Activated T-helper 1 cell treated with anti-CD3 and anti-CD28 coated beads, Interleukin-12 subunit alpha, Interleukin-12 subunit beta, Interleukin-2, Interleukin-4 antibody, amounts not matched to agents 30 ng/mL and 10 ng/mL and 1 ng/mL, durations not matched to agents 14 hours and 24 hours and 36 hours (primary cell): ENCODE data around the gene DCTD. TPM values are rescaled to one million over a fixed set of nuclear protein-coding genes. Genes with fewer than 3 reads are reported as not detected.

ENCODE experiments used
- DNase-seq: peaks from one replicate; pipeline ENCODE4 v3.0.0; 2021; ENCODE audit warnings: low spot score
- H3K27ac Mint-ChIP-seq: one replicate; pipeline ENCODE4 v1.8.0; 2021; ENCODE audit warnings: mild to moderate bottlenecking, mixed read lengths
- H3K27me3 Mint-ChIP-seq: one replicate; pipeline ENCODE4 v1.8.0; 2022; ENCODE audit warnings: mild to moderate bottlenecking, moderate library complexity, mixed read lengths; ENCODE audit not compliant: insufficient read depth
- H3K36me3 Mint-ChIP-seq: one replicate; pipeline ENCODE4 v1.8.0; 2021; ENCODE audit warnings: low read depth, mixed read lengths
- H3K4me1 Mint-ChIP-seq: one replicate; pipeline ENCODE4 v1.8.0; 2021; ENCODE audit warnings: low read depth, mixed read lengths
- H3K4me3 Mint-ChIP-seq: one replicate; pipeline ENCODE4 v1.8.0; 2021; ENCODE audit warnings: mild to moderate bottlenecking, moderate library complexity, mixed read lengths
- H3K9me3 Mint-ChIP-seq: one replicate; pipeline ENCODE4 v1.8.0; 2021; ENCODE audit warnings: mixed read lengths
- intact Hi-C: fragments of 100-400 bp; cut with micrococcal nuclease; formaldehyde crosslinking; loops from one replicate; pipeline ENCODE4 v1.15.1; 2024
- total RNA-seq: library from RNA; stranded (reverse); gene quantifications from 2 replicates; pipeline ENCODE4 v1.2.3, GENCODE V29; 2022

The DCTD gene
- total RNA-seq, 1 donor from 2014 or later: 122 TPM

DNA sequence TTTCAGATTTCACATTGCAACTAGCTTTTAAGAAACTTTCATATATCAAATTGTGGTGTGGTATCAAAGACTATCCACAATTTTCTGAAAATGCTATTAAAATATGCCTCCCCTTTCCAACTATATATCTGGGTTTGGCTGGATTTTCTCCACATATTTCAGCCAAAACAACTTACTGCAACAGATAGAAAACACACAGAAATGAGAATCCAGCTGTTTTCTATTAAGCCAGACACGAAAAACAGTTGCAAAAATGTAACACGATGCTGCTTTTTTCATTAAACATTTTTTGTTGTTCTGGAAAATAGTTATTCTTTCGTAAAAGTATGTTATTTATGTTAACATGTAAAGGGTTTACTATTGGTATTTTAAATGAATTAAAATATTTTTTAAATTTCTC lies 33.1 kb downstream of the DCTD start:
- intact Hi-C loops: no loop called here
- DNase-seq: no peak
- Mint-ChIP-seq H3K4me1 (no peaks in the 10 kb centered on the region), H3K27ac (no peak overlapping the region), H3K9me3 (peaks cover 4% of the 10 kb centered on the region), H3K36me3 (peaks cover 49% of the 10 kb centered on the region), H3K4me3 (no peak overlapping the region), H3K27me3 (no peaks in the 10 kb centered on the region)

DNA sequence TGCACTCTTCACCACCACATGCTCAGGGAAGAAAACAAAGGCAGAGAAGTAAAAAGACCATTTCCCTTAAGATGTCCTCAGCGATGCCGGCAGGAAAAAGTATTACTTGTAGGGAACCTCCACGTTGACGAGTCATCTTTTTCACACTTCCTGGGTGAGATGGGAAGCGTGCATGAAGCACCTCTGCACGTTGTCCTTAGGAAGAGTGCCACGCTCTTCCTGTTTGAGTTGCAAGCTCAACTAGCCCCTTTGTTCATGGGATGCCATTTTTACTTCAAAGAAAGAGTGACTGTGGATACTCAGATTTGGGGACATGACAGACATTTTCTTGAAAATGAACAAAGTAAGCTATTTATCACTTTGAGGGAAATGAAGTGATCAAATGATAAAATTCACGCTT lies 33.8 kb downstream of the DCTD start:
- Mint-ChIP-seq H3K36me3 (peaks cover 43% of the 10 kb centered on the region), H3K4me1 (no peaks in the 10 kb centered on the region), H3K9me3 (peaks cover 4% of the 10 kb centered on the region), H3K27me3 (no peaks in the 10 kb centered on the region), H3K27ac (no peak overlapping the region), H3K4me3 (no peak overlapping the region)
- intact Hi-C loops: no loop called here
- DNase-seq: no peak

DNA sequence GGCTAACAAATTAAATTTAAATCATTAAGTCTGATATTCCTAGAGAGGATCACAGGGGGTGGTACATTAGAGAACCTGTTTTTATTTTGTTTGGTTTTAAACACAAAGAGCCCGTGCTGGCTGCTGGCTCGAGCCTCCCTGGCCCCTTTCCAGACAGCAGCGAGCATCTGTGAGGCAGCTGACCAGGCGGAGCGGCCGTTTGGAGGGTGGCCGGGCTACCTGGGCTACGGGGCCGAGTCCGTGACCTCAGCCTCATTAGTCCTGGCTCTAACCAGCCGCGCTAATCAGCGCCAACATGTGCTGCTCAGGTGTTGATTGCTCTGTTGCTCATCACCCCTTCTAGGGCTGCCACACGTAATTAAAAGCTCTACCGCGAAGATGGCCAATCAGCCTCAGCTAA lies 35.3 kb downstream of the DCTD start:
- no peaks in the 10 kb centered on the region for H3K4me1 Mint-ChIP-seq
- H3K36me3 Mint-ChIP-seq: peaks cover 33% of the 10 kb centered on the region
- peaks cover 4% of the 10 kb centered on the region for H3K9me3 Mint-ChIP-seq
- H3K4me3 Mint-ChIP-seq: no peak overlapping the region
- no peaks in the 10 kb centered on the region for H3K27me3 Mint-ChIP-seq
- no peak overlapping the region for H3K27ac Mint-ChIP-seq
- intact Hi-C loops: no loop called here
- DNase-seq: no peak

DNA sequence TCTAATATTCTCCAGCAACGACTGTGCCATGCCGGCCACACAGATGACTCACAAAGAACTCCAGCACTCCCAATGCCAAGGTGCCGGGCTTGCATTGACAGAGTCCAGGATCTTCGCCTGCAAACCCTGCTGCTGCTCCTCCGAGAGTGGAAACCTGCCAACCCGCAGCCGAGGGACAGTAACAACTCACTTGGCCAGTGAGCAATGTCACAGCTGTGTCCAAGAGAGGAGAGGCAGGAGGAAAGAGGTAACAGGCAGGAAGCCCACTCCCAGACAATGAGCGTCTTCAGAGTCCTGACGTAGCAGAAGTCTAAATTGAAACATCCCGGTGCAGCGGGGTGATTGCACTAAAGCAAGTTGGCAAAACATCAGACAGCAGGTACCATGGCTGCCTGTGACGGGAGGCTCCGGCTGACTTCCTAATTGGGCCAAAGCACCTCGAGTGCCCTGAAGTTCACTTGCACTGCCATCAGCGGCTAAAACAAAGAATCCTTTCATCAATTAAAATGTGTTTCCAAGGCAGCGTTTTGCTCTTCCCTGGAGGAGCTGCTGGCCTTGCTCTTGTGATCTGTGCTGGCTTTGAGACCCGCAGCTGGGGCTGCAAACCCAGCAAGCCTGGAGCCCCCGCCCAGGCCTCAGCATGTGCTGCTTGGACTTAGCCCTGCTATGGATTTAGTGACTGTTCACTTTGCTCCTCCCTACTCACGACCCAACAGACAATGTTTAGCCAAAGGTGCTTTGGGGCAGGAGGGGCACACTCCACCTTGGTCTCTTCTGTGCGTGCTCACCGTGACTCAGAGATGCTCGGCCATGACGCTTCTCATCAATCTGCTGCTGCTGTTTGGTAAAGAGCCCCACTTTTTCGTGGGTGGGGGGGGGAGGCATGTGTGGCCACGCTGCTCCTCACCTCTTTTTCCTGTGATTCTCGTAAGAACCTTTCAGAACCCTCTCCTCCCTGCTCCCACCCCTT lies 36.5 kb downstream of the DCTD start:
- Mint-ChIP-seq H3K27ac (no peak overlapping the region), H3K4me1 (no peaks in the 10 kb centered on the region), H3K36me3 (peaks cover 21% of the 10 kb centered on the region), H3K4me3 (no peak overlapping the region), H3K27me3 (no peaks in the 10 kb centered on the region), H3K9me3 (peaks cover 4% of the 10 kb centered on the region)
- no peak for DNase-seq
- intact Hi-C loops: no loop called here

DNA sequence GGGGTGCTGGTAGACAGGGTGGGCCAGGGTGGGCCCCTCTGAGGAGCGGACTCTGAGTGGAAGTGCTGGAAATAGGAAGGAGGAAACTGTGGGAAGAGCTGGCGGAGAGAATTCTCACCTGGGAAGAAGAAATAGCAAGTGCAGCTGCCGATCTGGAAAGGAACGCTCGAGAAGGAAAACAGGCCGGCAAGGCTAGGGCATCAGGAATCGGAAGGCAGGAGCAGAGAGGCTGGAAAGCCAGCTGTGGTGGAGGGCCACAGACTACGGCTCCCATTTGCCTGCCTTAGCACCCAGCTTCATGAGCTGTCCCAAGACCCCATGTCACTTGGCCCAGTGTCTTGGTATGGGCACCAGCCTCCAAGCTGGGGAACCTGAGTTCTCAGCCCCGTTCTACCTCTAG lies 37.3 kb downstream of the DCTD start:
- Mint-ChIP-seq H3K4me3 (no peak overlapping the region), H3K36me3 (peaks cover 15% of the 10 kb centered on the region), H3K27ac (no peak overlapping the region), H3K4me1 (no peaks in the 10 kb centered on the region), H3K27me3 (no peaks in the 10 kb centered on the region), H3K9me3 (peaks cover 4% of the 10 kb centered on the region)
- no peak for DNase-seq
- intact Hi-C loops: no loop called here

DNA sequence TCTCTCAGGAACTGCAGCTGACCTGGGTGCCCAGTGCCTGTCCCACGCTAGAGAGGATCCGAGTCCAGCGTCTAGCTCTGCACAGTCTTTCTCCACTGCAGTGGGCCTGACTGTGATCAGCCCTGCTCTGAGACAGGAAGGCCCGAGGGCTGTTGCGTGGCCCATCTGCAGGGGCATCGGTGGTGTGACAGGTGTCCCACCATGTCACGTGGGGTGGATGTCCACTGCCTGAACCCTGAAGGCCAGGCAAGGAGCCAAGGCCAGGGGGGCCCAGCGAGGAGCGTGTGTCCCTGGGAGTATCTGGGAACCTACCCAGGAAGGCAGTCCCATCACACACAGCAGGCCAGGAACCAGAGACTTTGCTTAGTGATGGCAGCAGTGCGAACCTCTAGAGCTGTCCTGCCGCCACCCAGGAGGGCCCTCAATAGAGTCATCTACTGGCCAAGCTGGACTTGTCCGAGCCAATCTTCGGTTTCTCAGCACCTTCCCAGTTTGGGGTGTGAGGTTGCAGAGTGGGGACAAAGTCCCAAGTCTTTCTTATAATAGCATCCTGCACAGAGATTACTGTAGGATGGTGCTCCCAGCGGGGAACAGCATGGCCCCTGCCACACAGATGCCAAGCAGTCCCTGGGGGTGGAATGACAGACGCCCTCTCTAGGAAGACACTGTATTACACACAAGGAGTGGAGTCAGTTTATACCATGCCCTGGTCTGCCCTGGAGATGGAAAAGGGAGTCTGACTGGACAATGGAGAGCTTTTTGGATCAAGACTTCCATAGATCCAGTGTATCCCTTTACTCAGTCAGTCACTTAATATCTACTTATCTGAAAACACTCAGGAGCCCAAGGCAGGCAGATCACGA lies 38.3 kb downstream of the DCTD start:
- no peak overlapping the region for H3K27ac Mint-ChIP-seq
- no peaks in the 10 kb centered on the region for H3K27me3 Mint-ChIP-seq
- peaks cover 4% of the 10 kb centered on the region for H3K9me3 Mint-ChIP-seq
- intact Hi-C loops: no loop called here
- no peaks in the 10 kb centered on the region for H3K4me1 Mint-ChIP-seq
- no peak overlapping the region for H3K4me3 Mint-ChIP-seq
- peaks cover 12% of the 10 kb centered on the region for H3K36me3 Mint-ChIP-seq
- DNase-seq: no peak

DNA sequence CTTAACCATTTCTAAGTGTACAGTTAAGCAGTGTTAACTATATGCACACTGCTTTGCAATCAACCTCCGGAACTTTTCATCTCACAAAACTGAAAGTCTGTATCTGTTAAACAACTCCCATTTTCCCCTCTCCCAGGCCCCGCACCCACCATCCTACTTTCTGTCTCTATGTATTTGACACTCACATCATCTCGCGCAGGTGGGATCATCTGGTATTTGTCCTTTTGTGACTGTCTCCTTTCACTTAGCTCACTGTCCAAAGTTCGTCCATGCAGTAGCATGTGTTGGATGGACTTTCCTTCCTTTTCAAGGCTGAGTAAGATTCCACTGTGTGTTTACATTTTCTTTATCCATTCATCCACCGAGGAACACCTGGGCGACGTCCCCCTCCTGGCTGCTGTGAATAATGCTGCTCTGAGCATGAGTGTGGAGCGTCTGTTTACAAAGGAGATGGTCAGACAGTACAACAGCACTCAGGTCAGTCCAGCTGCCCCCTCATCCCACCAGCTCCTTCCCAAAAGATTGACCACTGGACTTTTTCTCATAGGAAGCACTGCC lies 39.8 kb downstream of the DCTD start:
- intact Hi-C loops: no loop called here
- no peak overlapping the region for H3K27ac Mint-ChIP-seq
- H3K9me3 Mint-ChIP-seq: no peaks in the 10 kb centered on the region
- H3K4me3 Mint-ChIP-seq: no peak overlapping the region
- H3K4me1 Mint-ChIP-seq: no peaks in the 10 kb centered on the region
- no peak for DNase-seq
- H3K36me3 Mint-ChIP-seq: peaks cover 2% of the 10 kb centered on the region
- no peaks in the 10 kb centered on the region for H3K27me3 Mint-ChIP-seq

DNA sequence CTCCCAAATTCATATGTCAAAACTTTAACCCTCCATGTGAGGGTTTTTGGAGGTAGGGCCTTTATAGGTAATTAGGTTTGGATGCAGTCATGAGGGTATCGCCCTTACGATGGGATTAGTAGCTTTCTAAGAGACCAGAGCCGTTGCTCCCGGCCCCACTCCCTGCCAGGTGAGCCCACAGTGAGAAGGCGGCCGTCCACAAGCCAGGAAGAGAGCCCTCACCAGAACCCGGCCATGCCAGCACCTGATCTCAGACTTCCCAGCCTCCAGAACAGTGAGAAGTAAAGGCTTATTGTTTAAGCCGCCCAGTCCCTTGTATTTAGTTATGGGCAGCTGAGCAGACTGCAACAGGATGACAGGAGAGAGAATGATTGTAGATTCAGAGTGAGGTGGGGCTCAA lies 40.8 kb downstream of the DCTD start:
- H3K4me1 Mint-ChIP-seq: no peaks in the 10 kb centered on the region
- H3K9me3 Mint-ChIP-seq: no peaks in the 10 kb centered on the region
- DNase-seq: no peak
- intact Hi-C loops: no loop called here
- no peaks in the 10 kb centered on the region for H3K27me3 Mint-ChIP-seq
- H3K27ac Mint-ChIP-seq: no peak overlapping the region
- peaks cover 2% of the 10 kb centered on the region for H3K36me3 Mint-ChIP-seq
- no peak overlapping the region for H3K4me3 Mint-ChIP-seq

DNA sequence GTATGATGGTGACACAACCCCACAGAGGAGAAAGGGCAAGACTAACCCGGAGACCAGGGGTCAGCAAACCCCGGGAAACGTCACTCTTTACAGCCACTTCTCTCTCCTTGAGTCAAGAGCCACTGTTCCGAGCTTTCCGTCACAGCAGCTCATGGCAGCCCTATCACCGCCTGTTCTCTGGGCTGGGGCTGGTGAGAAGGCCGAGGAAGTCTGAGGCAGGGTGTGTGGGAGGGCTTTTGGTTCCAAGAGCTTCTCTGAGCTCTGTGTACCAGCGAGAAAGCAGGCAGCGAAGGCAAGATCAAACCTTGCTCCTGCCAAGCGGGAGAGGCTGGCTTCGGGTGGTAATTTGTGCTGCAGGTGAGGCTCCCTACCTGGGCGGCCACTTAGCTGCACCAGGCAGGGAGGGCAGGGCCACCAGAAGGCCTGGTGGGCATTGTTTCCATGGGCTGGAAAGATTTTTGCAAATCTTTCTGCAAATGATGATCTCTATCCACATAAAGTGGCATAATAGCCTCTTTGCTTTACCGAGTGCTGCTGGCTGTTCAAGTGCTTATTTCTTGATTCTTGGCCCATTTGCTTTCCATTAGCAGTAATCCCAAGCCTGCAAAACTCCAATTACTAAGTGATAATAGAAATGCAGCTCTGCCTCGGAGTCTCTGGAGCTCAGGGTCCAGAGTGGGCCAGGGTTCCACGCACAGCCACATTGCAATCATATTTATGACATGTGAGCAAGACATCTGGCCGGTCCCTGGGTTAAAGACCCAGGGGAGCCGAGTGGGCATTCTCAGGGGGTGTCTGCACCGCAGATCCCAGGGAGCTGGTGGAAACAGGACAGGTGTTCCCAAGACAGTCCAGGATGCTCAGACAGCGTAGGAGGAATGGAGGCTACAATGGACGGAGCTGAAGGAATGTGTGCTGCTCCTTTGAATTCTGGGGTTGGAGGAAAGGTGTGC lies 41.5 kb downstream of the DCTD start:
- intact Hi-C loops: no loop called here

DNA sequence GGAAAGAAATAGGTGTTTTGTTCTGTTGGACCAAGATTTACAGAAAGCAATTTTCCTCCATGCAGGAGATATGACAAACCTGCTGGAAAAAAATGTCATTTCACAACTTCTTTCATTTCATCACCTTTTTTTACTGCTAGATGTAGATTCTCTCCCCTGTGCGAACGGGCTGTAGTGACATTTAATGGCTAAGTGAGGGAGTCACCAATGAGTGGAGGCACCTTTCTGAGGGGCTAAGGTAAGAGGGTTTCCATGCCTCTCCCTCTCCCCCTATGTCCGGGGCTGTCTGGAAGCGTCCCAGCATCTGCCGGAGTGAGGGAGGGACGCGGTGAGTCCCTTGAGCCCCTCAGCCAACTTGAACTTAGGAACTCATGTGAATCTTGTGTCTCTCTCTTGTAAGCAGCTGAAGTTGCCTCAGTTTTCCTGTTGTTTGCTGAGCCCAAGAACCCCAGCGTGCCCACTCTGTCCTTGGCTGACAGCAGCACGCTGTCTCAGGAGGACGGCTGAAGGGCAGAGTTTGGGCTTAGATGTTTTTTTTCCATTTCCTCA lies 42.3 kb downstream of the DCTD start:
- Mint-ChIP-seq H3K9me3 (no peaks in the 10 kb centered on the region), H3K4me1 (no peaks in the 10 kb centered on the region), H3K27ac (no peak overlapping the region), H3K27me3 (no peaks in the 10 kb centered on the region), H3K4me3 (no peak overlapping the region), H3K36me3 (peaks cover 2% of the 10 kb centered on the region)
- no peak for DNase-seq
- intact Hi-C loops: no loop called here

More for the DNA sequence above, 41.5 kb downstream of the DCTD start:
- peaks cover 2% of the 10 kb centered on the region for H3K36me3 Mint-ChIP-seq
- H3K4me1 Mint-ChIP-seq: no peaks in the 10 kb centered on the region
- H3K4me3 Mint-ChIP-seq: no peak overlapping the region
- no peak overlapping the region for H3K27ac Mint-ChIP-seq
- H3K27me3 Mint-ChIP-seq: no peaks in the 10 kb centered on the region
- H3K9me3 Mint-ChIP-seq: no peaks in the 10 kb centered on the region
- no peak for DNase-seq

DNA sequence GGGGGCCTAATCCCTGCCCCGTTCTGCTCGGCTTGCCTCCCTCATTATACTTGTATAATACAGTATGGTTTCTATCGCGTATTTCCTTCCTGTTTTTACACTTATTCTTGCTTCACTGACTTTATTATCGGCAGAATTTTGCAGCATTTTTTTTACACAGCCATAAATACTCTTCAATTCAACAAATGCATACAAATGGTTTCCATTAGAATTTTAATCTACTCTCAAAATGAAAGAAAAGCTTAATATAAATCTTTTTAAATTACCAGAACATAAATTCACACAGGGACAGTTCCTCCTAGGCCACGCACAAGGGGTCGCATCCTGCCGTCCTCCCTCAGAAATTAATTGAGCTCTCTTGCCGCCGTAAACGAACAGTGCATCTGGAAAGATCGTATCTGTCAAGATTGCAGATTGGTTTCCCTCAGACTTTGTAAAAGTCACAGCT lies 42.9 kb downstream of the DCTD start:
- no peak overlapping the region for H3K27ac Mint-ChIP-seq
- no peak for DNase-seq

DNA sequence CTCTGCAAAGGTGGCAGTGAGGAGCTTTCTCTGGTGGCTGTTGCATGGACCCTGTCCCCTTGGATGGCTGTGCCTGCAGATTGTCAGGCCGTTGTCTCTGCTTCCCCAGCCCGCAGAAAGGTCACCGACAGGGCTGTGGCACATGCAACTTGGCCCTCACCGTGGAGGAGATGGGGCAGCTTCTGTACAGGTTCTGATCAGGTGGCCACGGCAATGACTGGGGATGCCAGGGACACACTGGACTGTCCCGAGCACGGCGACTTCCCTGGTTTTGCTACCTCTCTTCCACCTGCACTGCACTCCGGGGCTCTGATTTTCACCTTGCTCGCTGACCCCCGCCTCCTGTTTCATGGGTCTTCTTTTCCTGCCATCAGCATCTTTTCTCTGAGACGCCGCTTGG lies 43.5 kb downstream of the DCTD start:
- H3K4me1 Mint-ChIP-seq: no peaks in the 10 kb centered on the region
- peaks cover 2% of the 10 kb centered on the region for H3K36me3 Mint-ChIP-seq
- intact Hi-C loops: no loop called here
- H3K4me3 Mint-ChIP-seq: no peak overlapping the region
- no peak overlapping the region for H3K27ac Mint-ChIP-seq
- no peak for DNase-seq
- H3K9me3 Mint-ChIP-seq: no peaks in the 10 kb centered on the region
- no peaks in the 10 kb centered on the region for H3K27me3 Mint-ChIP-seq

More for the DNA sequence above, 42.9 kb downstream of the DCTD start:
- no peaks in the 10 kb centered on the region for H3K9me3 Mint-ChIP-seq
- no peak overlapping the region for H3K4me3 Mint-ChIP-seq
- intact Hi-C loops: no loop called here
- H3K4me1 Mint-ChIP-seq: no peaks in the 10 kb centered on the region
- H3K36me3 Mint-ChIP-seq: peaks cover 2% of the 10 kb centered on the region
- H3K27me3 Mint-ChIP-seq: no peaks in the 10 kb centered on the region
